CD1c-positive myeloid dendritic cell (primary cell): ENCODE measurements around the gene NBEA.

Source experiments
- DNase-seq: peaks from one replicate; pipeline ENCODE4 v3.0.0-alpha.2; 2016; ENCODE audit errors: extremely low spot score

NBEA gene

GRCh38 chr13:35179494-35179893, 237.4 kb downstream of the NBEA start:
- DNase-seq, result no peak

- DNase-seq, result no peak
Measured at GRCh38 chr13:35179920-35180663, 238.0 kb downstream of the NBEA start.

- no peak for DNase-seq
Measured at GRCh38 chr13:35190241-35190640, 248.2 kb downstream of the NBEA start.

- no peak for DNase-seq
Measured at GRCh38 chr13:35191883-35192282, 249.8 kb downstream of the NBEA start.

GRCh38 chr13:35198613-35199200, 256.6 kb downstream of the NBEA start:
- no peak for DNase-seq

- no peak for DNase-seq
Measured at GRCh38 chr13:35208587-35208986, 266.5 kb downstream of the NBEA start.

- no peak for DNase-seq
Measured at GRCh38 chr13:35210261-35210660, 268.2 kb downstream of the NBEA start.

- no peak for DNase-seq
Measured at GRCh38 chr13:35211949-35212348, 269.9 kb downstream of the NBEA start.

GRCh38 chr13:35213911-35214310, 271.8 kb downstream of the NBEA start:
- DNase-seq, result no peak

- no peak for DNase-seq
Measured at GRCh38 chr13:35216131-35216530, 274.1 kb downstream of the NBEA start.

- no peak for DNase-seq
Measured at GRCh38 chr13:35219021-35219420, 277.0 kb downstream of the NBEA start.

- DNase-seq, result no peak
Measured at GRCh38 chr13:35225159-35225558, 283.1 kb downstream of the NBEA start.

- DNase-seq, result no peak
Measured at GRCh38 chr13:35225582-35225981, 283.5 kb downstream of the NBEA start.

- DNase-seq, result no peak
Measured at GRCh38 chr13:35228536-35228935, 286.5 kb downstream of the NBEA start.

- no peak for DNase-seq
Measured at GRCh38 chr13:35231426-35231825, 289.4 kb downstream of the NBEA start.

- no peak for DNase-seq
Measured at GRCh38 chr13:35238274-35238673, 296.2 kb downstream of the NBEA start.

GRCh38 chr13:35252536-35253205, 310.6 kb downstream of the NBEA start:
- DNase-seq, result no peak

- DNase-seq, result no peak
Measured at GRCh38 chr13:35255241-35255640, 313.2 kb downstream of the NBEA start.

GRCh38 chr13:35256459-35257148, 314.5 kb downstream of the NBEA start:
- DNase-seq, result no peak

GRCh38 chr13:35260316-35260715, 318.2 kb downstream of the NBEA start:
- DNase-seq, result no peak

GRCh38 chr13:35266412-35266811, 324.3 kb downstream of the NBEA start:
- DNase-seq, result no peak

GRCh38 chr13:35278917-35279316, 336.8 kb downstream of the NBEA start:
- no peak for DNase-seq

- no peak for DNase-seq
Measured at GRCh38 chr13:35279500-35279899, 337.4 kb downstream of the NBEA start.
